GM10847 (cell line): ENCODE data around the gene HS6ST3.

ENCODE experiments used
- POLR2A ChIP-seq: IDR thresholded peaks from 2 replicates; pipeline ENCODE4 v1.6.1; 2011; ENCODE audit not compliant: insufficient read length; ENCODE audit errors: extremely low read depth

The HS6ST3 gene

DNA sequence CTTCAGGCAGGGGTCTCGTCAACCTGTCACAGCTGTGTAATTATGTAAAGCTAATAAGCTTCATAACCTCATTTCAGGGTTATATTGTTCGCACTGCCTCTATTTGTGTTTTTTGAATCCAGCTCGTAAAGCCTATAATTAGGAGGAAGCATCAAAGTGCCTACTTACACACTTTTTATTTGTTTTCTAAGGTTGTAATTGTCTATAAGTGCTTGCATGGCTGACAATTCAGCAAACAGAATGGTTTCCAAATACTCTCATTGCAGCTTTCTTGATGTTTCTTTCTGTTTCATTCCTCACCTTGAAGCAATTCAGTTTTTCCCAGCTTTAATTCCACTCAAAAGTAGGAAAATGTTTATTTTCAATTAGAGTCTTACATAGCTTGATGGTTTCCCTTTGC lies 336.3 kb downstream of the HS6ST3 start:
- TF ChIP-seq POLR2A, result no peak

DNA sequence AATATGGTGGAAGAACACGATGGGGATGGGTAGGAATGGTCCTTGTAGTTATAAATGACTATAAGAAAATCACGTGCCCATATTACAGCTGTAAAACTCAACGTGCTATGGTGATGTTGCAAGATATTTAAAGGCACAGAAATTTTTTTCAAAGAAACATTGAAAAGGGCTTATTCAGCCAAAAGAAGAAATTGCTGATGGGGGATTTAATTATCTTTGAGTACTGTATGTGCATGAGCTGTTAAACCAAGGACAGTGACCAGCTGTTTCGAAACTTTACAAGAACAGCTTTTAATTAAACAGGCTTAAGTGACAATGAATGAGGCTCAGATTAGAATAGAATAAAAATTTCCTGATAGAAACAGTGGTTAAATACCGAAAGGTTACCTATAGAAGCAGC lies 339.0 kb downstream of the HS6ST3 start:
- no peak for TF ChIP-seq POLR2A

- TF ChIP-seq POLR2A, result no peak
Observed at GRCh38 chr13:96431044-96431581, 341.2 kb downstream of the HS6ST3 start.

DNA sequence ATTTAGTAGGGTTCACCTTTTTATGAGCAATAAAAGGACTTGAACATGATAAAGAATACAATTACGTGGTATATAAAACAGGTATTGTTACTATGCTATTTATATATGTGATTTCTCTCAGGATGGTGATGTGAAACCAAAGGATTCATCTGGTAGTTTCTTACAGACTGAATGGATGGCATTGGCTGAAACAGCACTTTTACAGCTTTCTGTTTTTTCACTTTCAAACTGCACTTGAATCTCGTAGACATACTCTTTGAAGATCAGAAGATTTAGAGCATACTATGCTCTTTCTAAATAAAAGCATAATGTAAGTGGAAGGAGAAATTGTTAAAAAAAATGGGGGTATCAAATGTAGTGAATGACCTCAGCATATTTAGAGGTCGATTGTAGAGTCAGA lies 354.8 kb downstream of the HS6ST3 start:
- TF ChIP-seq POLR2A, result no peak

- TF ChIP-seq POLR2A, result no peak
Observed at GRCh38 chr13:96449920-96450319, 360.0 kb downstream of the HS6ST3 start.

DNA sequence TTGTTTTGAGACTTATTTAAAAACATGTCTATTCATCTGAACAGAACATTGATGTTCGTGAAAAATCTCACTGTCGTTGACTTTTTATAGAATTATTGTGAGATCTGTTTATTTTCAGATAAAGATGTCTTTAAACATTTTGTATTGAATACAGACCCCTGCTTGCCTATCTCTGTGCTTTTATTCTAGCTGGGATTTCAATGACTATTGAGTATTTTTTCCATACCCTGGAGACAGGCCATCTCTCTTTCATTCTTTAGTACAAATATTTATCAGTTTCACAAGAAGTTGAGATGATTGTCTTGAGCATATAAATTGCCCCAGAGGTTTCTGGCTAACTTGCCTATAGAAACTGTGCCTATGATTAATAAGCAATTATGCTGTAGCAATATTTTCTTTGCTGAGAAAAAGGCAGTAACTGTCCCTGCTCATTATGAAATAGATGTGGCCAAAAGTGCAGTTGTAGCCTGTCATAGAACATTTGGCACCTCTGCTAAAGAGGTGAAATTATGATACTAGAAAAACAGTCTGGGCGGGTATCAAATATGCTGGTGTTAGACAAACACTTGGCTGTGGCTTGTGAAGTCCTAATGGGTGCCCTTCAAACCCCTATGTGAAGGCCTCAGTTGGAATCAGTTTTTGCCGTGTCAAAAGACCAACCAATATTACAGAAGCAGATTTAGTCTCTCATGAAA lies 360.6 kb downstream of the HS6ST3 start:
- TF ChIP-seq POLR2A, result no peak

DNA sequence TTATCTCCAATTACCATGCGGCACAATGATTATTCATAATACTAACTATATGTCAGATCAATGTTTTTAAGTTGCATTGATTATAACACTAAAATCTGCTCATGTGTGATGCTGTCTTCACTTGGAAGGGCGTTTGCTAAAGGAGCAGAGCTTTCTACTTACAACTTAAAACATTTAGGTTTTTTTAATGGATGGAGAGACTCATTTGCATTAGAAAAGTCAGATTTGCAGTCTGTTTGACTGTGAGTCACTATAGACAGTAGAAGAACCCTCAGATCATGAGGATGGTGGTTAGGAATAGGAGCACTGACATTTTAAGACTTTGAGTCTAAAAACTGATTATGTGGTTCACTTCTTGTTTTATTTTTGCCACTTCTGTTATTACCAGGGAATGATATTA lies 364.6 kb downstream of the HS6ST3 start:
- TF ChIP-seq POLR2A, result no peak

DNA sequence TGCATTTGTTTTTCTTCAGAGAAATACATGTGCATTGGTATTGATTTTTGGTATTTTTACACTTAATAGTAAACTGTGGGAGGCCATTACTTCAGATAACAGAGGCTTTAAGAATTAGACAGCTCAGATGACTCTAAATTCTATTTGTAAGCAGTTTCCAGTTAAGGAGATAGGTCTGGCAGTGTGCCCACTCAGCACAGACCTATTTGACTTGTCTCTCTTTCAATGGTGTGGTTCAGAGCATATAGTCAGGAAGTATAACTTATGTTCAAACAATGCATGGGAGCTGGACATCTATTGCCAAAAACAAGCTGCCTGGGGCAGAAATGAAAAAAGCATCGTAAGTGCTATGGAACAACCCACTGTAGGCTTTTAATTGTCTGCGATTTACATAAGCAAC lies 370.7 kb downstream of the HS6ST3 start:
- no peak for TF ChIP-seq POLR2A

DNA sequence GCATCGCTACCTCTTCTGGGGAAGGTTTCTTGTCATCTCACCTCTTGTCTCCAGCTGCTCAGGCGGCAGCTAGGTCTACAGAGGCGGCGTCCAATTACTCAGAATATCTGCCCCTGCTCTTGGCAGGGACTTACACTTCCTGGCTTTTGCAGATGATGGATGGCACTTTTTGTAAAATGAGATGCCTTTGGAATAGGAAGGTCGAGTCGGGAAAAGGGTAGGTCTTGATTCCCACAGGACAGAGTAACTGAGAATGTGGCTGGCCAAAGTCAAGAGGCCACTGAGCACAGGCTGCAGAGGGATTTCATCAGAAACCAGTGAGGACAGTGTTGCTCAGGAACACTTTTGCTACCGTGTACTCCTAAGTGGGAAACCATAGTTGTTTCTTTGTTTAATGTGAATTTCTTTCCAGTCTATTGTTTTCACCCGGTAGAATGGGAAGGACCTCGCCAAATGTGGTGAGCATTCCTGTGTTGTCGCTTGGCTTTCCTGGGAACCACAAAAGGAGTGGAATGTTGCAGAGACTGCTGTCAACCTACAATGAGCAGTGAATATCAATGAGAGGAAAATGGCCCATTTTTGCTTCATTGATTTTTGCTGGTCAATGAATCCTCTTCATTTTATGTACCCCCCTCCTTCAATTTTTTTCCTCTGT lies 383.7 kb downstream of the HS6ST3 start:
- no peak for TF ChIP-seq POLR2A

GRCh38 chr13:96474181-96474557 lies 384.3 kb downstream of the HS6ST3 start:
- TF ChIP-seq POLR2A, result no peak

DNA sequence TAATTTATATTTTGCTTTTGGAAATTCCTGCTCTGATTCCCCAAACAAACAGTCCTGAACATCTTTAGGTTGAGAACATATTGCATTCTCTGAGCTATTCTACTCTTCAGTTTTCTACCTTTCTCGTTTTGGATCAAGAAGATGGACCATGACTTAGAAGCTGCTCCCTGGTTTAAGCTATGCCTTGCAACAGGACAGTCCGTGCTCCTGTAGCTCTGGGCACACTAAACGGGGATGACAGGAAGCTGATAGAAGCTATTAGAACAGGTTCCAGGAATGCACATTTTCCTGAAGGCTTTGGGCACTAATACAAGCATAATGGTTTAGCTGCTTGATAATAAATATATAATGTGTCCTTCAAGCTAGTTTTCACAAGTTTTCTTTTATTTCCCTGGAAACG lies 385.2 kb downstream of the HS6ST3 start:
- TF ChIP-seq POLR2A, result no peak

- TF ChIP-seq POLR2A, result no peak
Observed at GRCh38 chr13:96481482-96481881, 391.6 kb downstream of the HS6ST3 start.

DNA sequence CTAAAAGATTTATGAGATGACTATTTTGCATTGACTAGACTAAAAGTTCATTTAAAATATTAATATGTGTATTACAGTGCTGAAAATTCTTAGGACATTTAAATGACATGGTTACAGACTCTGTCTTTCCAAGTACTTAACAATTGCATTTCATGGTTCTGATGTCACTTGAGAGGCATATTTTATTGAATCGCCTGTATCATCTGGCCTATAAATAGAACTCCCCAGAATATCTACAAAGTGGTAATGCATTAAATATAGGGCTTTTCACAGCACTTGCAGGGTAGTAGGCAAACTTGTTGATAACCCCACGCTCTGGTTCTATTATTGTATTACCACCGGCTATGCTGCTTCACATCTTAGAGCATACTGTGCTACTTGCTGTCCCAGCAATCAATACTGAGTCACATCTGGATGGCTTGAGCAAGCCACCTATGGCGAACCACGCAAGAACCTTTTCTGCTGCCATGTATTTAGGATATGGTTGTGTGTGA lies 400.6 kb downstream of the HS6ST3 start:
- TF ChIP-seq POLR2A, result no peak

GRCh38 chr13:96491103-96491502 lies 401.2 kb downstream of the HS6ST3 start:
- no peak for TF ChIP-seq POLR2A

DNA sequence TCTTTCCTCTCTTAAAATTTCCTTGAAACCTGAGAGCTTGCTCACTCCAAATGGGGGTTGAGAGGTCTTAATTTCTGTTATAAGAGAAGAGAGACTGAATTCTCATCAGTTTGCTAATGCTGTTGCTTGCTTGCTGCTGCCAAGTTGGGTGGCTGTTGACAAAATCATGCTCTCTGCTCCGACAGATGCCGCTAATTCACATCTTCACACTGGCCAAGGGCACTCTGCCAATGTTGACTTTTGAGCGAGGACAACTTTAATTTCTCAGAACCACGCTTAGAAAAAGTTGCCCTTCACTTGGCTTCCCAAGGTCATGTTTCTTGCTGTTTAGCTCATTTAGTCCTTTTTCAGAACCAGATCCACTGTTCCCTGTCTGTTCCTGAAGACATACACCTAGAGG lies 402.9 kb downstream of the HS6ST3 start:
- TF ChIP-seq POLR2A, result no peak

- TF ChIP-seq POLR2A, result no peak
Observed at GRCh38 chr13:96499656-96500055, 409.7 kb downstream of the HS6ST3 start.
